ENCODE results near the gene EPHB2.

EPHB2 gene

GRCh38 chr1:22888320-22889075, 177.9 kb downstream of the EPHB2 start:
- peaks cover 2% of the 10 kb centered on the region; the same call in 1 of the 2 replicates for H3K36me3 ChIP-seq (ENCODE audit: control insufficient read depth, insufficient read depth, low read length)
- no peaks in the 10 kb centered on the region for H3K4me1 ChIP-seq (ENCODE audit: control insufficient read depth, insufficient read depth, low read length)
- 0 out of 2 replicates have a peak, but pooled peaks cover 4% of the 10 kb centered on the region for H3K9me3 ChIP-seq (ENCODE audit: control insufficient read depth, insufficient read depth, low read depth, low read length)
- H3K27ac ChIP-seq (ENCODE audit: low read depth, low read length): no peak overlapping the region
- no peaks in the 10 kb centered on the region for H3K27me3 ChIP-seq (ENCODE audit: control insufficient read depth, insufficient read depth, low read length)
- H3K4me3 ChIP-seq (ENCODE audit: low read depth, low read length): no peak overlapping the region
- no peak overlapping the region for H3K9ac ChIP-seq (ENCODE audit: low read length)

- Histone ChIP-seq H3K27me3 (ENCODE audit: control insufficient read depth, insufficient read depth, low read length) (no peaks in the 10 kb centered on the region), H3K36me3 (ENCODE audit: control insufficient read depth, insufficient read depth, low read length) (peaks cover 2% of the 10 kb centered on the region; the same call in 1 of the 2 replicates), H3K9me3 (ENCODE audit: control insufficient read depth, insufficient read depth, low read depth, low read length) (0 out of 2 replicates have a peak, but pooled peaks cover 4% of the 10 kb centered on the region)
These were observed 178.7 kb downstream of the EPHB2 start for GRCh38 chr1:22889213-22889827.

GRCh38 chr1:22892789-22893188, 182.2 kb downstream of the EPHB2 start:
- H3K4me1 ChIP-seq (ENCODE audit: control insufficient read depth, insufficient read depth, low read length): no peaks in the 10 kb centered on the region
- H3K36me3 ChIP-seq (ENCODE audit: control insufficient read depth, insufficient read depth, low read length): peaks cover 2% of the 10 kb centered on the region; the same call in 1 of the 2 replicates
- no peak overlapping the region for H3K9ac ChIP-seq (ENCODE audit: low read length)
- no peaks in the 10 kb centered on the region for H3K27me3 ChIP-seq (ENCODE audit: control insufficient read depth, insufficient read depth, low read length)
- H3K27ac ChIP-seq (ENCODE audit: low read depth, low read length): no peak overlapping the region
- H3K4me3 ChIP-seq (ENCODE audit: low read depth, low read length): no peak overlapping the region
- H3K9me3 ChIP-seq (ENCODE audit: control insufficient read depth, insufficient read depth, low read depth, low read length): 0 out of 2 replicates have a peak, but pooled peaks cover 4% of the 10 kb centered on the region

More at GRCh38 chr1:22889213-22889827, 178.7 kb downstream of the EPHB2 start:
- H3K9ac ChIP-seq (ENCODE audit: low read length): no peak overlapping the region
- no peak overlapping the region for H3K27ac ChIP-seq (ENCODE audit: low read depth, low read length)
- no peak overlapping the region for H3K4me3 ChIP-seq (ENCODE audit: low read depth, low read length)
- H3K4me1 ChIP-seq (ENCODE audit: control insufficient read depth, insufficient read depth, low read length): no peaks in the 10 kb centered on the region

GRCh38 chr1:22893292-22893691, 182.7 kb downstream of the EPHB2 start:
- Histone ChIP-seq H3K27ac (ENCODE audit: low read depth, low read length) (no peak overlapping the region), H3K27me3 (ENCODE audit: control insufficient read depth, insufficient read depth, low read length) (no peaks in the 10 kb centered on the region), H3K36me3 (ENCODE audit: control insufficient read depth, insufficient read depth, low read length) (peaks cover 2% of the 10 kb centered on the region; the same call in 1 of the 2 replicates), H3K4me3 (ENCODE audit: low read depth, low read length) (no peak overlapping the region), H3K9me3 (ENCODE audit: control insufficient read depth, insufficient read depth, low read depth, low read length) (0 out of 2 replicates have a peak, but pooled peaks cover 4% of the 10 kb centered on the region), H3K4me1 (ENCODE audit: control insufficient read depth, insufficient read depth, low read length) (no peaks in the 10 kb centered on the region), H3K9ac (ENCODE audit: low read length) (no peak overlapping the region)

GRCh38 chr1:22895357-22895756, 184.7 kb downstream of the EPHB2 start:
- Histone ChIP-seq H3K27ac (ENCODE audit: low read depth, low read length) (no peak overlapping the region), H3K4me3 (ENCODE audit: low read depth, low read length) (no peak overlapping the region), H3K9ac (ENCODE audit: low read length) (no peak overlapping the region), H3K27me3 (ENCODE audit: control insufficient read depth, insufficient read depth, low read length) (no peaks in the 10 kb centered on the region), H3K4me1 (ENCODE audit: control insufficient read depth, insufficient read depth, low read length) (no peaks in the 10 kb centered on the region), H3K9me3 (ENCODE audit: control insufficient read depth, insufficient read depth, low read depth, low read length) (0 out of 2 replicates have a peak, but pooled peaks cover 4% of the 10 kb centered on the region), H3K36me3 (ENCODE audit: control insufficient read depth, insufficient read depth, low read length) (peaks cover 2% of the 10 kb centered on the region; the same call in 1 of the 2 replicates)

- peaks cover 2% of the 10 kb centered on the region; the same call in 1 of the 2 replicates for H3K36me3 ChIP-seq (ENCODE audit: control insufficient read depth, insufficient read depth, low read length)
- H3K4me3 ChIP-seq (ENCODE audit: low read depth, low read length): no peak overlapping the region
- H3K27me3 ChIP-seq (ENCODE audit: control insufficient read depth, insufficient read depth, low read length): no peaks in the 10 kb centered on the region
- no peak overlapping the region for H3K27ac ChIP-seq (ENCODE audit: low read depth, low read length)
- H3K4me1 ChIP-seq (ENCODE audit: control insufficient read depth, insufficient read depth, low read length): no peaks in the 10 kb centered on the region
- H3K9ac ChIP-seq (ENCODE audit: low read length): no peak overlapping the region
- 0 out of 2 replicates have a peak, but pooled peaks cover 4% of the 10 kb centered on the region for H3K9me3 ChIP-seq (ENCODE audit: control insufficient read depth, insufficient read depth, low read depth, low read length)
These were observed 185.5 kb downstream of the EPHB2 start for GRCh38 chr1:22896184-22896583.

- no peaks in the 10 kb centered on the region for H3K4me1 ChIP-seq (ENCODE audit: control insufficient read depth, insufficient read depth, low read length)
These were observed 189.8 kb downstream of the EPHB2 start for GRCh38 chr1:22900451-22900850.

GRCh38 chr1:22903113-22903512, 192.5 kb downstream of the EPHB2 start:
- no peak overlapping the region for H3K4me3 ChIP-seq (ENCODE audit: low read depth, low read length)

More at GRCh38 chr1:22900451-22900850, 189.8 kb downstream of the EPHB2 start:
- H3K4me3 ChIP-seq (ENCODE audit: low read depth, low read length): no peak overlapping the region
- H3K36me3 ChIP-seq (ENCODE audit: control insufficient read depth, insufficient read depth, low read length): no peaks in the 10 kb centered on the region
- no peaks in the 10 kb centered on the region for H3K9me3 ChIP-seq (ENCODE audit: control insufficient read depth, insufficient read depth, low read depth, low read length)
- H3K27ac ChIP-seq (ENCODE audit: low read depth, low read length): no peak overlapping the region
- H3K9ac ChIP-seq (ENCODE audit: low read length): no peak overlapping the region
- H3K27me3 ChIP-seq (ENCODE audit: control insufficient read depth, insufficient read depth, low read length): no peaks in the 10 kb centered on the region

GRCh38 chr1:22906968-22907367, 196.3 kb downstream of the EPHB2 start:
- H3K27me3 ChIP-seq (ENCODE audit: control insufficient read depth, insufficient read depth, low read length): no peaks in the 10 kb centered on the region
- H3K9ac ChIP-seq (ENCODE audit: low read length): no peak overlapping the region
- no peak overlapping the region for H3K4me3 ChIP-seq (ENCODE audit: low read depth, low read length)
- no peaks in the 10 kb centered on the region for H3K36me3 ChIP-seq (ENCODE audit: control insufficient read depth, insufficient read depth, low read length)
- H3K9me3 ChIP-seq (ENCODE audit: control insufficient read depth, insufficient read depth, low read depth, low read length): no peaks in the 10 kb centered on the region
- no peaks in the 10 kb centered on the region for H3K4me1 ChIP-seq (ENCODE audit: control insufficient read depth, insufficient read depth, low read length)
- H3K27ac ChIP-seq (ENCODE audit: low read depth, low read length): no peak overlapping the region

More at GRCh38 chr1:22903113-22903512, 192.5 kb downstream of the EPHB2 start:
- Histone ChIP-seq H3K9ac (ENCODE audit: low read length) (no peak overlapping the region), H3K27me3 (ENCODE audit: control insufficient read depth, insufficient read depth, low read length) (no peaks in the 10 kb centered on the region), H3K27ac (ENCODE audit: low read depth, low read length) (no peak overlapping the region), H3K36me3 (ENCODE audit: control insufficient read depth, insufficient read depth, low read length) (no peaks in the 10 kb centered on the region), H3K4me1 (ENCODE audit: control insufficient read depth, insufficient read depth, low read length) (no peaks in the 10 kb centered on the region), H3K9me3 (ENCODE audit: control insufficient read depth, insufficient read depth, low read depth, low read length) (no peaks in the 10 kb centered on the region)

GRCh38 chr1:22907528-22907927, 196.9 kb downstream of the EPHB2 start:
- H3K4me3 ChIP-seq (ENCODE audit: low read depth, low read length): no peak overlapping the region
- no peaks in the 10 kb centered on the region for H3K4me1 ChIP-seq (ENCODE audit: control insufficient read depth, insufficient read depth, low read length)
- H3K27me3 ChIP-seq (ENCODE audit: control insufficient read depth, insufficient read depth, low read length): no peaks in the 10 kb centered on the region
- H3K9ac ChIP-seq (ENCODE audit: low read length): no peak overlapping the region
- no peak overlapping the region for H3K27ac ChIP-seq (ENCODE audit: low read depth, low read length)
- no peaks in the 10 kb centered on the region for H3K36me3 ChIP-seq (ENCODE audit: control insufficient read depth, insufficient read depth, low read length)
- no peaks in the 10 kb centered on the region for H3K9me3 ChIP-seq (ENCODE audit: control insufficient read depth, insufficient read depth, low read depth, low read length)

- H3K9me3 ChIP-seq (ENCODE audit: control insufficient read depth, insufficient read depth, low read depth, low read length): no peaks in the 10 kb centered on the region
- no peak overlapping the region for H3K4me3 ChIP-seq (ENCODE audit: low read depth, low read length)
- no peaks in the 10 kb centered on the region for H3K27me3 ChIP-seq (ENCODE audit: control insufficient read depth, insufficient read depth, low read length)
- no peaks in the 10 kb centered on the region for H3K4me1 ChIP-seq (ENCODE audit: control insufficient read depth, insufficient read depth, low read length)
- H3K9ac ChIP-seq (ENCODE audit: low read length): no peak overlapping the region
- no peaks in the 10 kb centered on the region for H3K36me3 ChIP-seq (ENCODE audit: control insufficient read depth, insufficient read depth, low read length)
- no peak overlapping the region for H3K27ac ChIP-seq (ENCODE audit: low read depth, low read length)
These were observed 198.3 kb downstream of the EPHB2 start for GRCh38 chr1:22908880-22909426.
